ENCODE measurements around the gene GALK2.
"Not testable (repeated sequence)": the region's sequence is repeated elsewhere in the genome, so short reads cannot be mapped to it uniquely, and the experiment has no call there.

Gene GALK2

DNA sequence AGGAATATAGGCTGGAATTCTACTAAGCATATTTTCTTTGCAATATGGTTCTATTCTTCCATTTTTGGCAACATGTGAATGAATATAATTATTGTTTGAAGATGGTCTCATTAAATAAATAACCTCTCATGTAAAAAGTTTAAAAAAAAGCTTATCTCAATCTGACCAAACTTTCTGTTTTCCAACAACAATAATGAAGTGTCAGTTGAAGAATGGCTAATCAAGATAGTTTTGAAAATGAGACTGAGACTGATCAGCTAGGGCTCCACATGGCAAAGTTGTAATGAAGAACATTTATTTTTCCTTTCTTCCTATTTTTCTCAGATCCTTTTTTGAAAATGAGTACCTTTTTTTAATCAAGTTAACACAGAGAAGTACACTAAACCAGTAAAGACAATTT is 117.4 kb downstream of the GALK2 start:
- no peak for DNase-seq

- no peak for DNase-seq
Measured at GRCh38 chr15:49288391-49288790, 118.3 kb downstream of the GALK2 start.

DNA sequence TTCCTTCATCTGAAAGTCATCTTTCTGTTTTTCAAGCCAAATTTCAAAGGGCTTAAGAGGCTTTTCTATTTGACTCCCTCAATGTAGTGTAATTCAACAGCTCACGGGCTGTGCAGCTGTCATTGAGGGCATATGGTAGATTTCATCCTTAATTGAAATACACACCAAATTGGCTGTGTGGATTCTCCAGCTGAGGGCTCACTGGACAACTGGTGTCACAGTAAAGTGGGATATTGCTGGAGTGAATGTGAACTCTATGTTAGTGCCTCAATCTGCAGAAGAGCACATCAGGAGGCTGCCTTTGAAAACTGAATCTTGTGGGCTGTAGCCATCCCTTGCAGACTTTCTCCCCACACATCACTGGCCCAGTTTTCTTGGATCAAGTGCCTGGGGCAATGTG is 120.1 kb downstream of the GALK2 start:
- DNase-seq: no peak

DNA sequence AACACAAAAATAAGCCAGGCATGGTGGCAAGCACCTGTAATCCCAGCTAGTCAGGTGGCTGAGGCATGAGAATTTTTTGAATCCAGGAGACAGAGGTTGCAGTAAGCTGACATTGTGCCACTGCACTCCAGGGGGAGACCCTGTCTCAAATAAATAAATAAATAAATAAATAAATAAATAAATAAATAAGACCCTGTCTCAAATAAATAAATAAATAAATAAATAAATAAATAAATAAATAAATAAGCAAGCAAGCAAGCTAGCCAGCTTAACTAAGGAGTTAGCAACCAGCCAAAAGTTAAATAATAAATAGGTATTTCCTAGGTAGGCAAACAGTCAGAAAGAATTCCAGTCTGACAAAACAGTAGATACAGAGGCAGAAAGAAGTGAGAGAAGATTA is 123.9 kb downstream of the GALK2 start:
- DNase-seq: no peak

- no peak for DNase-seq
Measured at GRCh38 chr15:49296258-49296657, 126.2 kb downstream of the GALK2 start.

DNA sequence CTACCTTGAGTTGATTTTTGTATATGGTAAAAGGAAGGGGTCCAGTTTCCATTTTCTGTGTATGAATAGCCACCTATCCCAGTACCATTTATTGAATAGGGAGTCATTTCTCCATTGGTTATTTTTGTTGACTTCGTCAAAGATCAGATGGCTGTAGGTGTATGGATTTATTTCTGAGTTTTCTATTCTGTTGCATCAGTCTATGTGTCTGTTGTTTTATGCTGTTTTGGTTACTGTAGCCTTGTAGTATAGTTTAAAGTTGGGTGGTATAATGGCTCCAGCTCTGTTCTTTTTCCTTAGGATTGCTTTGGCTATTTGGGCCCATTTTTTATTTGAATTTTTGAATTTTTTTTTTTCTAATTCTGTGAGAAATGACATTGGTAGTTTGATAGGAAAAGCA is 127.5 kb downstream of the GALK2 start:
- DNase-seq: no peak

DNA sequence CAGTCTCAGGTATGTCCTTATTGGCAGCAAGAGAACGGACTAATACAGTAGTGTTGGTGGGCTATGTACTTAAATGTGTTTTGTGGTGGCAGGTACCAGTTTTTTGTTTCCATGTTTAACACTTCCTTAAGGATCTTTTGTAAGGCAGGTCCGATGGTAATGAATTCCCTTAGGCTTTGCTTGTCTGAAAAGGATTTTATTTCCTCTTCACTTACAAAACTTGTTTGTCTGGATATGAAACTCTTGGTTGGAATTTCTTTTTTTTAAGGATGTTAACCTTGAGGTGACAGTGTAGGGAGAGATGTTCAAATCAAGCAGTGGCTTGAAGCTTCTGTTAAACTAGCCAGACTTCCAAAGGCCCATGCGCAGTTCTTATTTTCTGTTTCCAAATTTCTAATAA is 130.8 kb downstream of the GALK2 start:
- DNase-seq: no peak

DNA sequence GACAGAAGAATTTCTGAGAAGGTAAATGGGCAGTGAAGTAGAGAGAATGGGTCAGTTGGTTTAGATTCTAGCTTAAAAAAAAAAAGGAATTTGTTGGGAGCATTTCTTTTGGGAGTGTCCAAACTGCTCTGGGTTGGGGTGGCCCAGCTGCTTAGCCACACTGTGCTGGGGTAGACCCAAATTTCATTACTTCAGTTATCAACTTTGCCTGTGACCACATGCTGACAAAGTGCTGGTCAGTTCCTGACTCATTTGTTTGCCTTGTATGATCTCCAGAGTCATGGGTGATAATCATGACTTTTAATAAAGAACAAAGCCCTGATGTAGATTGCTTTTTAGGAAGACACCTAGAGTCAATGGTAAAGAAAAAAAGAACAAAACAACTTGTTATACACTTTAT is 131.5 kb downstream of the GALK2 start:
- no peak for DNase-seq

- DNase-seq: no peak
Measured at GRCh38 chr15:49303003-49303402, 133.0 kb downstream of the GALK2 start.

- no peak for DNase-seq
Measured at GRCh38 chr15:49306551-49306950, 136.5 kb downstream of the GALK2 start.

DNA sequence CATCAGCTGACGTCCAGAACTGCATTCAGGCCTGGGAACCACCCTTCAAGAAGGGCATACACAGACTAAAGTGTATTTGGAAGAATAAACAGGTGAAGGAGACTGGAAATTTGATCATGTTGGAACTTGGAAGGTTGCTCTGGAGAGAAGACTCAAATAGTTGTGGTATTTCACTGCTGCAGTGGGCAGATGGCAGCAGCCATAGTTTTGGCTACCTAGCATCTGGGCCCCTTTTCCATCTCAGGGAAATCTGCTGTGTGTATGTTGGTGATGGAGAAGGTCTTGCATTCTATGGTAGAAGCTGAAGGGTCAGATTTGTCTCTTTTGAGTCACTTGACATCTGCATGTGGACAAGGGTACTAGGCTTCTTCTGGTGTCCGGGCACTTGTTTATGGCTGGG is 138.6 kb downstream of the GALK2 start:
- no peak for DNase-seq

- DNase-seq: no peak
Measured at GRCh38 chr15:49309889-49310288, 139.8 kb downstream of the GALK2 start.

GRCh38 chr15:49313650-49314049 is 143.6 kb downstream of the GALK2 start:
- no peak for DNase-seq

- DNase-seq: no peak
Measured at GRCh38 chr15:49314716-49315115, 144.7 kb downstream of the GALK2 start.

DNA sequence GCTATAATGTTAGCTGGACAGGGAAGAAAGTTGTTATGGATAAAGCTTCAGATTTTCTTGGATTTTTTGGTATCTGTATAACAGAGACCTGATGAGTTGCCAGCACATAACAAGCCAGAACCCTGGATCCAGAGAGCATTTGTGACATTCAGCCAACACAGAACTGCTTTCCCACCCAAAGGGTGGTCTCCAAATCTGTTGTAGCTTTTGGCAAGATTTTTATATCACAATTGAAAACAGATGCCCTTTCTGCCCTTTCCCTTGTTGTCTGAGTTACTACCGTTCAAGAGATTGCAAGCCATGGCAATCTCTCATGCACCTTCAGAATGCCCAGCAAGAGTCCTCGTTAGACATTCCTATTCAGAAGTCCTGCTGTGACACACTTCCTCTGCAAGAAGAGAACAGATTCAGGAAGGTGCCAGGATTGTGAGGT is 145.4 kb downstream of the GALK2 start:
- DNase-seq: no peak

- no peak for DNase-seq
Measured at GRCh38 chr15:49320351-49320750, 150.3 kb downstream of the GALK2 start.

DNA sequence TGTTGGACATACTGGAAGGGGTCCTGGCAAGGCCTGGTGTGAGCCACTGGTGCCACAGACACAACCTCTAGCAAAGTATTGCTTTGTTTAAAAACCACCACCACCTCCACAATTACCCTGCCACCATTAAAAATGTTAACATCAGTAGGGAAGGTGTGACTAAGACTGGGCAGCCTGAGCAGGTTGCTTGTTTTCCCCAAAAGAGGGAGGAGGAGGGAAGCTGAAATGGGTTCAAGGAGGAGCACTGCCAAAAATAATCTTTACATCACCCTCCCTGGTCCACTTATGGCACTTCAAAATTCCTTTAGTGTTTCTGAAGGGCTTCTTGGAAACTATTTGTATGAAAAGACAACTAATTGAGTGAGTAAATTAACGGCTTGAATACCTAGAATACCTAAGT is 153.2 kb downstream of the GALK2 start:
- DNase-seq: no peak

DNA sequence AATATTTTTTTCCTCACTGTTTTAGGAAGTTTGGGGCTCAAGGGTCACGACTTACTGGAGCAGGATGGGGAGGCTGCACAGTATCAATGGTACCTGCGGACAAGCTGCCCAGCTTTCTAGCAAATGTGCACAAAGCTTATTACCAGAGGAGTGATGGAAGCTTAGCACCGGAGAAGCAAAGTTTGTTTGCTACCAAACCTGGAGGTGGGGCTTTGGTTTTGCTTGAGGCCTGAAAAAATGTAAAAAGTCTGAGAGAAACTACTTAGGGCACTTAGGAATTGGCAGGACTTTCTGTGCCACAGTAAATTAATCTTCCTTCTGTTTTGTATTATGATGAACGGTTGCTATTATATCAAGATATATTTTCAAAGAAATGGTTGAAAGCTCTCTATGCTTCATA is 157.9 kb downstream of the GALK2 start:
- no peak for DNase-seq

DNA sequence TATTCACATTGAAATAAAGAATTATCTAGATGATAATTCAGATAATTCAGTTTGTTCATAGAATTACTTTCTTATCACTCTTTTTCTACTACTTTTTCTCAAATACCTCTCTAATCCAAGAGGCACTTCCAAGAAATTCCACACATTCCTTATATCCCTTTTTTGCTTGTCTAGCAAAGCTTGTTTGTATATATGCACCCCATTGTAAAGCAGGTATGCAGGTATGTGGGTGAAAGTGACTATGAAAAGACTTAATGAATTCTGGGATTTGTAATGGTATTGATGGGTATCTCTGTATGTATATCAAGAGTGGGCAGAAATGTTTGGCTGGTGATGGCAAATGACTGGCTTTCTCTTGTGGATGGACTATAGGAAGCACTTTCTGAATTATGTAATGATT is 158.9 kb downstream of the GALK2 start:
- DNase-seq: no peak

- no peak for DNase-seq
Measured at GRCh38 chr15:49330166-49330565, 160.1 kb downstream of the GALK2 start.

- DNase-seq: no peak
Measured at GRCh38 chr15:49331442-49331841, 161.4 kb downstream of the GALK2 start.

- no peak for DNase-seq
Measured at GRCh38 chr15:49331951-49332350, 161.9 kb downstream of the GALK2 start.

GRCh38 chr15:49339656-49340055 is 169.6 kb downstream of the GALK2 start:
- no peak for DNase-seq

DNA sequence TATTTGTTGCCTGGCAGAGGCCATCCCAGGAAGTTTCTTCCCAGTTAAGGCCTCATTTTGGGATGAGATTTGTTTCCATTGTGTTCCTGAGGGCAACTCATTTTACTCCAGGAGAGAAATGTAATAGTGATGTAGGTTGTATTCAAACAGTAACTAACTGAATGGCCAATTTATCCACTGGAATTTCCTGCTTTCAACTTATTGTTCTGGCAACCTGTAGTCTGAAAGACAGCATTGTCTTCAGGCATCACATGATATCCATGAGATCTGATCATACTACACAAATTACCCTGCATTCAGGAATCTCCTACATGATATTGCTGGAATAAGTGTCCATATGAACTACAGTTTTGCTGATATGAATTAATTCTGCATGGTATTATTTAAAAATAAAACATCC is 173.5 kb downstream of the GALK2 start:
- DNase-seq: no peak

GRCh38 chr15:49354439-49354838 is 184.4 kb downstream of the GALK2 start:
- DNase-seq: not testable (repeated sequence)

GRCh38 chr15:49361370-49361769 is 191.3 kb downstream of the GALK2 start:
- no peak for DNase-seq

All from hematopoietic multipotent progenitor cell treated with erythropoietin and hydrocortisone succinate and interleukin-3 and kit ligand, for 6 days (in vitro differentiated cells).